GM12873 (cell line): ENCODE results near the gene RNF141.

Source experiments
- CTCF ChIP-seq: IDR thresholded peaks from 2 replicates; pipeline ENCODE4 v1.5.1; 2012; ENCODE audit warnings: low read depth, mild to moderate bottlenecking, moderate library complexity, low read length, control low read depth; ENCODE audit not compliant: insufficient read depth; ENCODE audit errors: missing control alignments

Gene RNF141

GRCh38 chr11:10561043-10561818 lies 20.2 kb upstream of the RNF141 start:
- no peak for TF ChIP-seq CTCF

DNA sequence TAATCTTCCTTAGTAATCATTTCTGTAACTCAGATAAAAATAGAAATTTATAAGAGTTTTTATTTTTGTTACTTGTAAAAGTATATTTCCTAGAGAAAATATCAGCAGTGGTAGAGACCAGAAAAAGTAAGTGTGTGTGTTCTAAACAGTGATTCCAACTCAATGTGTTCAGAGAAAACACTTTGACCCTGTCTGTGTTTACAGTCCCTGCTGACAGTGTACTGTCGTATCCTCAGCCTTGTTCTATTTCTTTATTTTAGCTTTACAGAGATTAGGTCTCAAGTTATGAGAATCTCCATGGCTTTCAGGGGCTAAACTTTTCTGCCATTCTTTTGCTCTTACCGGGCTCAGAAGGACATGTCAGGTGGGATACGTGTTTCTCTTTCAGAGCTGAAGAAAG lies 17.3 kb upstream of the RNF141 start:
- TF ChIP-seq CTCF = no peak

GRCh38 chr11:10556590-10556989 lies 15.6 kb upstream of the RNF141 start:
- TF ChIP-seq CTCF = no peak

GRCh38 chr11:10551845-10552352 lies 10.9 kb upstream of the RNF141 start:
- no peak for TF ChIP-seq CTCF

DNA sequence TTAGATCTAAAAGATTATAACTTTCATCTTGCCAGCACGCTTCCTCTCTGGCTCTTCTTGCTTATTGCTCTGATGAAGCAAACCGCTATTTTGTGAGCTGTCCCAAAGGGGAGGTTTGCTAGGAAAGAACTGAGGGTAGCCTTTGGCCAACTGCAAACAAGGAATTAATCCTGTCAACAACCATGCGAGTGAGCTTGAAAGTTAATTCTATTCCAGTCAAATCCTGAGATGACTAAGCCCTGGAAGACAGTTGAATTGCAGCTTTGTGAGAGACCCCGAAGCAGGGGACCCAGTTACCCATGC lies 10.3 kb upstream of the RNF141 start:
- no peak for TF ChIP-seq CTCF

DNA sequence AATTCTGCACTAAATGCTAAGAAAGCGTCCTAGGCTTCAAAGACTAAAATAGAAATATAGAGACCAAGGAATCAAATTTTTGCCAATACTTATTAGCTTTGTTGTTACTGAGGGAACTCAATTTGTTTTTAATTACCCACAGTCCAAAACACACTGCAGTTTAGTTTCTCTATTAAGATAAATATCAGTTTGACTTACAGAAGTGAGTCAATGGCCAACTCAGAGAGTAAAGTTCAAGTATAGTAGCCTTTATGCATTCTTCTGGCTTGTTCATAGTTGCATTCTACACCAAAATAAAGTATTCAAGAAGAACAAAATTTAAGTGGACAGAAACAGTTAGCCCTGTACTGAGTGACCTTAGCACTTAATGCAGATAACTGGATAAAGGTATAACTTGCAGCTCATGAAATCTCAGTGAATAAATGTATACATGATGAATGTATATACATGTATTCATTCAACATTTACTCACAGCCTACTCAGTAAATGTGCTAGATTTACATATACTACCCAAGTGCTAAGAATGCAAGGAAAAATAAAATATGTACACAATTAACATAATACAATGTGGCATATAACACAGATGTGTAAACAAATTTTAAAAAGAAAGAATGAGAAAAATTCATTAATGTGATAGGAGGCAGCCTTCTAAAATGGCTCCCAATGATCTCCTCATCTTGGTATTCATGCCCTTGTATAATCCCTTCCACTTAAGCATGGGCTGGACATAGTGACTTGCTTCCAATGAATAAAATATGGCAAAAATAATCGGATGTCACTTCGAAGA lies 9.7 kb upstream of the RNF141 start:
- TF ChIP-seq CTCF = no peak
